ENCODE data around the gene ELOVL6. TPM values are rescaled to one million over a fixed set of nuclear protein-coding genes. Genes with fewer than 3 reads are reported as not detected.
"Not testable (repeated sequence)": the region's sequence is repeated elsewhere in the genome, so short reads cannot be mapped to it uniquely, and the experiment has no call there.

Gene ELOVL6
- total RNA-seq, 2 experiments from 2014 or later: 26.8 to 27.0 TPM

- CTCF ChIA-PET: interaction anchor here (0.8 to 1.6 kb wide), 4 partner anchors 12 to 464 kb away, joined by 3 to 5 read pairs (median 4); no protein-coding TSS in a partner anchor
- Mint-ChIP-seq H3K4me1 (peaks cover 7% of the 10 kb centered on the region), H3K27ac (no peak overlapping the region), H3K9me3 (no peaks in the 10 kb centered on the region), H3K36me3 (ENCODE audit: low read depth) (peaks cover 9% of the 10 kb centered on the region), H3K27me3 (peaks cover 4% of the 10 kb centered on the region), H3K4me3 (no peak overlapping the region)
- no peak for DNase-seq
- POLR2A ChIA-PET: interaction anchor here (0.9 kb wide), 1 partner anchor 151 kb away, joined by 3 read pairs; no protein-coding TSS in a partner anchor
Observed at GRCh38 chr4:110046588-110047049, 151.8 kb downstream of the ELOVL6 start.

- peaks cover 6% of the 10 kb centered on the region for H3K27me3 Mint-ChIP-seq
- H3K4me1 Mint-ChIP-seq: peaks cover 2% of the 10 kb centered on the region
- no peak for DNase-seq
- ChIA-PET CTCF (no interaction called here), POLR2A (no interaction called here)
- H3K4me3 Mint-ChIP-seq: no peak overlapping the region
- H3K36me3 Mint-ChIP-seq (ENCODE audit: low read depth): no peaks in the 10 kb centered on the region
- H3K9me3 Mint-ChIP-seq: no peaks in the 10 kb centered on the region
- H3K27ac Mint-ChIP-seq: no peak overlapping the region
Observed at GRCh38 chr4:110042545-110043517, 155.6 kb downstream of the ELOVL6 start.

GRCh38 chr4:110041735-110042134 is 156.7 kb downstream of the ELOVL6 start:
- CTCF ChIA-PET: no interaction called here
- peaks cover 14% of the 10 kb centered on the region for H3K27me3 Mint-ChIP-seq

GRCh38 chr4:110039164-110039563 is 159.3 kb downstream of the ELOVL6 start:
- H3K9me3 Mint-ChIP-seq; H3K4me3 Mint-ChIP-seq; H3K36me3 Mint-ChIP-seq (ENCODE audit: low read depth); DNase-seq; POLR2A ChIA-PET; H3K27ac Mint-ChIP-seq; H3K4me1 Mint-ChIP-seq; CTCF ChIA-PET: not testable (repeated sequence)
- H3K27me3 Mint-ChIP-seq: peaks cover 33% of the 10 kb centered on the region

More at GRCh38 chr4:110041735-110042134, 156.7 kb downstream of the ELOVL6 start:
- Mint-ChIP-seq H3K36me3 (ENCODE audit: low read depth) (no peaks in the 10 kb centered on the region), H3K4me1 (peaks cover under 1% of the 10 kb centered on the region), H3K27ac (no peak overlapping the region), H3K4me3 (no peak overlapping the region), H3K9me3 (no peaks in the 10 kb centered on the region)
- POLR2A ChIA-PET: no interaction called here
- DNase-seq: no peak

GRCh38 chr4:110034026-110034393 is 164.4 kb downstream of the ELOVL6 start:
- POLR2A ChIA-PET: interaction anchor here (1.5 kb wide), 1 partner anchor 25 kb away, joined by 4 read pairs; no protein-coding TSS in a partner anchor
- peaks cover 6% of the 10 kb centered on the region for H3K9me3 Mint-ChIP-seq
- H3K27ac Mint-ChIP-seq: no peak overlapping the region
- H3K4me3 Mint-ChIP-seq: no peak overlapping the region
- DNase-seq: peak; percentile 22
- peaks cover 41% of the 10 kb centered on the region for H3K27me3 Mint-ChIP-seq
- CTCF ChIA-PET: interaction anchor here (0.9 to 1.4 kb wide), 3 partner anchors 15 to 480 kb away, joined by 3 to 5 read pairs (median 3); no protein-coding TSS in a partner anchor
- no peaks in the 10 kb centered on the region for H3K36me3 Mint-ChIP-seq (ENCODE audit: low read depth)
- H3K4me1 Mint-ChIP-seq: peaks cover 9% of the 10 kb centered on the region

GRCh38 chr4:110033355-110034025 is 164.9 kb downstream of the ELOVL6 start:
- ChIA-PET POLR2A (no interaction called here), CTCF (interaction anchor here (0.6 to 1.4 kb wide), 2 partner anchors 16 to 618 kb away, joined by 5 read pairs; no protein-coding TSS in a partner anchor)
- peaks cover 41% of the 10 kb centered on the region for H3K27me3 Mint-ChIP-seq
- H3K9me3 Mint-ChIP-seq: peaks cover 6% of the 10 kb centered on the region
- no peaks in the 10 kb centered on the region for H3K36me3 Mint-ChIP-seq (ENCODE audit: low read depth)
- DNase-seq: no peak
- no peak overlapping the region for H3K4me3 Mint-ChIP-seq
- peaks cover 9% of the 10 kb centered on the region for H3K4me1 Mint-ChIP-seq
- H3K27ac Mint-ChIP-seq: no peak overlapping the region

GRCh38 chr4:110032603-110033002 is 165.8 kb downstream of the ELOVL6 start:
- DNase-seq: no peak
- no peak overlapping the region for H3K4me3 Mint-ChIP-seq
- ChIA-PET CTCF (no interaction called here), POLR2A (no interaction called here)
- H3K36me3 Mint-ChIP-seq (ENCODE audit: low read depth): no peaks in the 10 kb centered on the region
- peaks cover 9% of the 10 kb centered on the region for H3K4me1 Mint-ChIP-seq
- H3K27ac Mint-ChIP-seq: no peak overlapping the region
- peaks cover 41% of the 10 kb centered on the region for H3K27me3 Mint-ChIP-seq
- peaks cover 6% of the 10 kb centered on the region for H3K9me3 Mint-ChIP-seq

GRCh38 chr4:110025718-110026117 is 172.7 kb downstream of the ELOVL6 start:
- CTCF ChIA-PET: interaction anchor here (1.4 kb wide), 1 partner anchor 23 kb away, joined by 4 read pairs; no protein-coding TSS in a partner anchor

GRCh38 chr4:110025056-110025455 is 173.4 kb downstream of the ELOVL6 start:
- peaks cover 11% of the 10 kb centered on the region for H3K27me3 Mint-ChIP-seq
- no peak for DNase-seq
- H3K4me3 Mint-ChIP-seq: no peak overlapping the region
- ChIA-PET POLR2A (no interaction called here), CTCF (interaction anchor here (1.4 kb wide), 1 partner anchor 24 kb away, joined by 4 read pairs; no protein-coding TSS in a partner anchor)
- H3K36me3 Mint-ChIP-seq (ENCODE audit: low read depth): no peaks in the 10 kb centered on the region
- H3K27ac Mint-ChIP-seq: no peak overlapping the region
- H3K9me3 Mint-ChIP-seq: no peaks in the 10 kb centered on the region
- H3K4me1 Mint-ChIP-seq: no peaks in the 10 kb centered on the region

More at GRCh38 chr4:110025718-110026117, 172.7 kb downstream of the ELOVL6 start:
- Mint-ChIP-seq H3K36me3 (ENCODE audit: low read depth) (no peaks in the 10 kb centered on the region), H3K4me3 (no peak overlapping the region), H3K4me1 (no peaks in the 10 kb centered on the region), H3K9me3 (peaks cover 2% of the 10 kb centered on the region), H3K27ac (no peak overlapping the region), H3K27me3 (peaks cover 9% of the 10 kb centered on the region)
- POLR2A ChIA-PET: no interaction called here
- no peak for DNase-seq

- DNase-seq: no peak
- Mint-ChIP-seq H3K9me3 (no peaks in the 10 kb centered on the region), H3K27ac (no peak overlapping the region), H3K4me1 (no peaks in the 10 kb centered on the region), H3K27me3 (peaks cover 14% of the 10 kb centered on the region), H3K36me3 (ENCODE audit: low read depth) (no peaks in the 10 kb centered on the region), H3K4me3 (no peak overlapping the region)
- CTCF ChIA-PET: interaction anchor here (1.8 kb wide), 1 partner anchor 27 kb away, joined by 5 read pairs; no protein-coding TSS in a partner anchor
- POLR2A ChIA-PET: no interaction called here
Observed at GRCh38 chr4:110022457-110022856, 176.0 kb downstream of the ELOVL6 start.

- no peaks in the 10 kb centered on the region for H3K36me3 Mint-ChIP-seq (ENCODE audit: low read depth)
- no peak overlapping the region for H3K27ac Mint-ChIP-seq
- no peak overlapping the region for H3K4me3 Mint-ChIP-seq
- no peaks in the 10 kb centered on the region for H3K4me1 Mint-ChIP-seq
- ChIA-PET POLR2A (no interaction called here), CTCF (interaction anchor here (0.9 to 1.8 kb wide), 3 partner anchors 15 to 495 kb away, joined by 3 to 5 read pairs (median 5); no protein-coding TSS in a partner anchor)
- peaks cover 11% of the 10 kb centered on the region for H3K27me3 Mint-ChIP-seq
- no peak for DNase-seq
- H3K9me3 Mint-ChIP-seq: no peaks in the 10 kb centered on the region
Observed at GRCh38 chr4:110020646-110021443, 177.6 kb downstream of the ELOVL6 start.

GRCh38 chr4:110020139-110020538 is 178.3 kb downstream of the ELOVL6 start:
- Mint-ChIP-seq H3K4me3 (no peak overlapping the region), H3K4me1 (no peaks in the 10 kb centered on the region), H3K36me3 (ENCODE audit: low read depth) (no peaks in the 10 kb centered on the region), H3K9me3 (no peaks in the 10 kb centered on the region), H3K27ac (no peak overlapping the region), H3K27me3 (peaks cover 11% of the 10 kb centered on the region)
- ChIA-PET CTCF (interaction anchor here (0.7 to 1.7 kb wide), 5 partner anchors 9 to 496 kb away, joined by 3 to 5 read pairs (median 3); no protein-coding TSS in a partner anchor), POLR2A (interaction anchor here (0.9 to 1.0 kb wide), 2 partner anchors 133 to 176 kb away, joined by 3 read pairs; no protein-coding TSS in a partner anchor)
- no peak for DNase-seq
